ENCODE measurements around the gene GMIP. TPM values are rescaled to one million over a fixed set of nuclear protein-coding genes. Genes with fewer than 3 reads are reported as not detected.

GMIP gene
- total RNA-seq, 1 donor from 2014 or later = 18.5 TPM

GRCh38 chr19:19630426-19630825 is 13.0 kb downstream of the GMIP start:
- no peak for TF ChIP-seq CTCF (IDR thresholded peaks at IDR 0.05; ENCODE audit: unreplicated experiment)
- H3K4me1 Mint-ChIP-seq (ENCODE audit: unreplicated experiment) = peaks cover 5% of the 10 kb centered on the region

GRCh38 chr19:19630062-19630414 is 13.4 kb downstream of the GMIP start:
- no peak overlapping the region for H3K4me3 Mint-ChIP-seq (ENCODE audit: unreplicated experiment)
- H3K27ac Mint-ChIP-seq (ENCODE audit: unreplicated experiment) = no peak overlapping the region
- H3K27me3 Mint-ChIP-seq (ENCODE audit: unreplicated experiment) = peaks cover 18% of the 10 kb centered on the region
- H3K9me3 Mint-ChIP-seq (ENCODE audit: unreplicated experiment) = no peaks in the 10 kb centered on the region
- DNase-seq (ENCODE audit: low spot score) = no peak
- H3K36me3 Mint-ChIP-seq (ENCODE audit: low read depth, unreplicated experiment) = peaks cover 30% of the 10 kb centered on the region
- TF ChIP-seq CTCF (IDR thresholded peaks at IDR 0.05; ENCODE audit: unreplicated experiment) = no peak
- peaks cover 5% of the 10 kb centered on the region for H3K4me1 Mint-ChIP-seq (ENCODE audit: unreplicated experiment)

More at GRCh38 chr19:19630426-19630825, 13.0 kb downstream of the GMIP start:
- Mint-ChIP-seq H3K4me3 (ENCODE audit: unreplicated experiment) (peak overlapping the region; percentile 42), H3K36me3 (ENCODE audit: low read depth, unreplicated experiment) (peaks cover 30% of the 10 kb centered on the region), H3K27ac (ENCODE audit: unreplicated experiment) (no peak overlapping the region), H3K9me3 (ENCODE audit: unreplicated experiment) (no peaks in the 10 kb centered on the region), H3K27me3 (ENCODE audit: unreplicated experiment) (peaks cover 18% of the 10 kb centered on the region)
- DNase-seq (ENCODE audit: low spot score) = no peak

DNA sequence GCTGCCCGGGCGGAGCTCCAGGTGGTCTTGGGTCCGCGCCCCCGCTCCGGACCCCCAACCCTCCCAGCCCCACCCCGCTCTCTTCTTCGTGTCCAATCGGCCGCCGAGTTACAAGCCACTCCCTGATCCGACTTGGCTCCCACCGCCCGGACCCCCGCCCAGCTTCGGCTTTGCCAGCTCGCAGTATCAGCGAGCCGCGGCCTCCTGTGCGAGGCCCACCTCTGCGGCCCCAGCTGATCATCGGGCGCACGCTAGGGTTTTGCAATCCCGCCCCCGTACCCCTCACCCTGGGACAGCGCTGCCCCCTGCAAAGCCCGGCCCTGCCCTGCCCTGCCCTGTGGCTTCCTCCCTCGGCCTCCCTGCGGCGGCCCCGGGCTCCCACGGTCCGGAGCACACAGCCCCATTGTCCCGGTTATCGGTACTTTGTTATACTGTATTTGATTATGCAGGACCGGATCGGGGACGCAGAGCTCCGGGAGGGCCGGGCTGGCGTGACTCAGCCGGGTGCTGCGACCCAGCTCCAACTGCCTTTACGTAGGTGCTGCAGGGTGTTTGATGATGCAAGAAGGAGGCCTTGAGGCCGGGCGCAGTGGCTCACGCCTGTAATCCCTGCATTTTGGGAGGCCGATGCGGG is 14.8 kb downstream of the GMIP start:
- H3K4me1 Mint-ChIP-seq (ENCODE audit: unreplicated experiment) = peaks cover 5% of the 10 kb centered on the region
- TF ChIP-seq CTCF (IDR thresholded peaks at IDR 0.05; ENCODE audit: unreplicated experiment) = no peak
- DNase-seq (ENCODE audit: low spot score) = peak; percentile 57
- no peaks in the 10 kb centered on the region for H3K9me3 Mint-ChIP-seq (ENCODE audit: unreplicated experiment)
- H3K36me3 Mint-ChIP-seq (ENCODE audit: low read depth, unreplicated experiment) = peaks cover 23% of the 10 kb centered on the region
- H3K4me3 Mint-ChIP-seq (ENCODE audit: unreplicated experiment) = peak overlapping the region; percentile 79
- H3K27me3 Mint-ChIP-seq (ENCODE audit: unreplicated experiment) = peaks cover 20% of the 10 kb centered on the region
- peak overlapping the region; percentile 72 for H3K27ac Mint-ChIP-seq (ENCODE audit: unreplicated experiment)

GRCh38 chr19:19627621-19628500 is 15.6 kb downstream of the GMIP start, which contains the start of gene LPAR2:
TSS of gene LPAR2 (minus strand) at chr19:19628220. CDS start at chr19:19627275, 945 bp downstream.
- peak; percentile 41 for DNase-seq (ENCODE audit: low spot score)
- H3K4me3 Mint-ChIP-seq (ENCODE audit: unreplicated experiment) = peak within 1 kb of the TSS; percentile 92
- H3K9me3 Mint-ChIP-seq (ENCODE audit: unreplicated experiment) = no peaks in the 10 kb centered on the region
- peaks cover 17% of the 10 kb centered on the region for H3K36me3 Mint-ChIP-seq (ENCODE audit: low read depth, unreplicated experiment)
- H3K27ac Mint-ChIP-seq (ENCODE audit: unreplicated experiment) = peak within 1 kb of the TSS; percentile 72
- TF ChIP-seq CTCF (IDR thresholded peaks at IDR 0.05; ENCODE audit: unreplicated experiment) = peak; percentile 37
- H3K4me1 Mint-ChIP-seq (ENCODE audit: unreplicated experiment) = peaks cover 5% of the 10 kb centered on the region
- peaks cover 20% of the 10 kb centered on the region for H3K27me3 Mint-ChIP-seq (ENCODE audit: unreplicated experiment)
